Loucy (cell line): Measurements from ENCODE around the gene VSIG2.

ENCODE experiments used
- CTCF ChIP-seq: fragments of 200-600 bp; sonication (generic); conservative IDR thresholded peaks from 2 replicates; pipeline ENCODE4 v1.5.1; 2014; ENCODE audit warnings: mild to moderate bottlenecking, antibody characterized with exemption, low read length
- EZH2phosphoT487 ChIP-seq: fragments of 200-600 bp; IDR thresholded peaks from 2 replicates; pipeline ENCODE4 v1.6.1; 2018; ENCODE audit warnings: antibody characterized with exemption, mild to moderate bottlenecking, moderate library complexity, borderline replicate concordance

GRCh38 chr11:124766156-124766555 lies 14.1 kb upstream of the VSIG2 start:
- TF ChIP-seq CTCF (no peak), EZH2phosphoT487 (no peak)
